ENCODE results near the gene MED29. TPM values are rescaled to one million over a fixed set of nuclear protein-coding genes. Genes with fewer than 3 reads are reported as not detected.

Gene MED29
- total and polyA plus RNA-seq, 2 donors (not counting 1 experiment from before 2014, with no cell fraction given) = 23.0 to 28.9 TPM

Other genes with a start within 250 kb of the MED29 start
- not detected in 2 replicates for gene NCCRP1, start 194.4 kb upstream of the MED29 start, total RNA-seq
- 0.02 TPM in 1 of 2 replicates, not detected in the other for gene NCCRP1, start 194.4 kb upstream of the MED29 start, polyA plus RNA-seq
- gene SYCN, start 187.1 kb upstream of the MED29 start, total RNA-seq = not detected in 2 replicates
- gene SYCN, start 187.1 kb upstream of the MED29 start, polyA plus RNA-seq = not detected in 2 replicates
- gene IFNL3, start 146.4 kb upstream of the MED29 start, total RNA-seq = not detected in 2 replicates
- not detected in 2 replicates for gene IFNL3, start 146.4 kb upstream of the MED29 start, polyA plus RNA-seq
- gene IFNL4, start 142.5 kb upstream of the MED29 start, total RNA-seq = not detected in 2 replicates
- gene IFNL4, start 142.5 kb upstream of the MED29 start, polyA plus RNA-seq = not detected in 2 replicates
- not detected in 2 replicates for gene IFNL2, start 123.0 kb upstream of the MED29 start, total RNA-seq
- gene IFNL2, start 123.0 kb upstream of the MED29 start, polyA plus RNA-seq = not detected in 2 replicates
- gene IFNL1, start 95.0 kb upstream of the MED29 start, total RNA-seq = not detected in 2 replicates
- gene IFNL1, start 95.0 kb upstream of the MED29 start, polyA plus RNA-seq = not detected in 2 replicates
- gene LRFN1, start 70.5 kb upstream of the MED29 start, total RNA-seq = under 0.01 TPM in 2 replicates
- 0.06 TPM in 1 of 2 replicates, not detected in the other for gene LRFN1, start 70.5 kb upstream of the MED29 start, polyA plus RNA-seq
- 0.51 and 0.99 TPM in 2 replicates for gene GMFG, start 55.3 kb upstream of the MED29 start, total RNA-seq
- 8.1 and 25.0 TPM in 2 replicates for gene GMFG, start 55.3 kb upstream of the MED29 start, polyA plus RNA-seq
- gene SAMD4B, start 49.0 kb upstream of the MED29 start, total RNA-seq = 30.6 and 39.1 TPM in 2 replicates
- gene SAMD4B, start 49.0 kb upstream of the MED29 start, polyA plus RNA-seq = 33.0 and 48.8 TPM in 2 replicates
- gene PAF1, start 272 bp upstream of the MED29 start, total RNA-seq = 38.8 and 46.4 TPM in 2 replicates
- 65.5 and 87.2 TPM in 2 replicates for gene PAF1, start 272 bp upstream of the MED29 start, polyA plus RNA-seq
- gene ZFP36, start 15.5 kb downstream of the MED29 start, total RNA-seq = 3.1 and 5.6 TPM in 2 replicates
- 11.4 and 37.3 TPM in 2 replicates for gene ZFP36, start 15.5 kb downstream of the MED29 start, polyA plus RNA-seq
- gene PLEKHG2, start 21.3 kb downstream of the MED29 start, total RNA-seq = 12.1 and 13.7 TPM in 2 replicates
- gene PLEKHG2, start 21.3 kb downstream of the MED29 start, polyA plus RNA-seq = 10.1 and 13.1 TPM in 2 replicates
- gene RPS16, start 44.6 kb downstream of the MED29 start, total RNA-seq = 149 and 271 TPM in 2 replicates
- gene RPS16, start 44.6 kb downstream of the MED29 start, polyA plus RNA-seq = 1,704 and 1,950 TPM in 2 replicates
- 46.0 and 50.2 TPM in 2 replicates for gene SUPT5H, start 54.2 kb downstream of the MED29 start, total RNA-seq
- 77.8 and 87.2 TPM in 2 replicates for gene SUPT5H, start 54.2 kb downstream of the MED29 start, polyA plus RNA-seq
- 37.2 and 45.7 TPM in 2 replicates for gene TIMM50, start 89.5 kb downstream of the MED29 start, total RNA-seq
- 43.5 and 71.0 TPM in 2 replicates for gene TIMM50, start 89.5 kb downstream of the MED29 start, polyA plus RNA-seq
- gene DLL3, start 107.6 kb downstream of the MED29 start, total RNA-seq = under 0.01 TPM in 2 replicates
- 0.08 and 0.11 TPM in 2 replicates for gene DLL3, start 107.6 kb downstream of the MED29 start, polyA plus RNA-seq
- gene SELENOV, start 123.8 kb downstream of the MED29 start, total RNA-seq = not detected in 2 replicates
- not detected in 2 replicates for gene SELENOV, start 123.8 kb downstream of the MED29 start, polyA plus RNA-seq
- 3.1 and 4.1 TPM in 2 replicates for gene EID2B, start 141.5 kb downstream of the MED29 start, total RNA-seq
- gene EID2B, start 141.5 kb downstream of the MED29 start, polyA plus RNA-seq = 3.4 and 4.0 TPM in 2 replicates
- 9.1 and 10.5 TPM in 2 replicates for gene EID2, start 148.8 kb downstream of the MED29 start, total RNA-seq
- 10.0 and 11.0 TPM in 2 replicates for gene EID2, start 148.8 kb downstream of the MED29 start, polyA plus RNA-seq
- gene LGALS13, start 211.1 kb downstream of the MED29 start, total RNA-seq = not detected in 2 replicates
- gene LGALS13, start 211.1 kb downstream of the MED29 start, polyA plus RNA-seq = not detected in 2 replicates